ENCODE data around the gene PMCH. TPM values are rescaled to one million over a fixed set of nuclear protein-coding genes. Genes with fewer than 3 reads are reported as not detected.

Gene PMCH
- total RNA-seq, 1 donor from 2014 or later, result not detected

DNA sequence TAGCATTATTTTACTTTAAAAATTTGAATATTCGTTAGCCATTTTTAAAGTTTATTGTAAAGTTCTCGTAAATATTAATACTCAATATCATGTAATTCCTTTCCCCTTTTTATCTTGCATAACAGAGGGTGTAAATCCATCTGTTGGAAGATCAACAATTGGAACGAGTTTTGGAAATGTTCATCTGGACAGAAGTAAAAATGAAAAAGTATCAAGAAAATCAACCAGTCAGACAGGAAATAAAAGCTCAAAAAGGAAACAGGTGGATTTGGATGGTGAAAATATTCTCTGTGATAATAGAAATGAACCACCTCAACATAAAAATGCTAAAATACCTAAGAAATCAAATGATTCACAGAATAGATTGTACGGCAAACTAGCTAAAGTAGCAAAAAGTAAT, 1.8 kb downstream of the PMCH start:
- TF ChIP-seq CTCF (IDR thresholded peaks at IDR 0.05) (no peak), POLR2A (IDR thresholded peaks at IDR 0.05) (no peak), POLR2AphosphoS5 (IDR thresholded peaks at IDR 0.05; ENCODE audit: insufficient read depth in 1 of 2, low read depth in 1 of 2) (no peak)
- no peaks in the 10 kb centered on the region for H3K9me3 ChIP-seq

GRCh38 chr12:102182635-102183034, 15.0 kb downstream of the PMCH start:
- no peaks in the 10 kb centered on the region for H3K9me3 ChIP-seq
- H3K27ac ChIP-seq, result no peak overlapping the region
- no peak for TF ChIP-seq CTCF (IDR thresholded peaks at IDR 0.05)
- no peak for TF ChIP-seq POLR2AphosphoS5 (IDR thresholded peaks at IDR 0.05; ENCODE audit: insufficient read depth in 1 of 2, low read depth in 1 of 2)
- no peak for TF ChIP-seq POLR2A (IDR thresholded peaks at IDR 0.05)
- H3K4me1 ChIP-seq, result no peaks in the 10 kb centered on the region
- intact Hi-C loops (cut with DNase I), result no loop called here
- DNase-seq (ENCODE audit: extremely low spot score in 2 of 2), result no peak
- H3K36me3 ChIP-seq, result no peaks in the 10 kb centered on the region
- no peak overlapping the region for H3K4me3 ChIP-seq
- no peaks in the 10 kb centered on the region for H3K27me3 ChIP-seq

More for the DNA sequence above, 1.8 kb downstream of the PMCH start:
- intact Hi-C loops (cut with DNase I), result no loop called here
- Histone ChIP-seq H3K27me3 (no peaks in the 10 kb centered on the region), H3K27ac (no peak overlapping the region), H3K4me1 (no peaks in the 10 kb centered on the region), H3K4me3 (no peak overlapping the region), H3K36me3 (no peaks in the 10 kb centered on the region)
- DNase-seq (ENCODE audit: extremely low spot score in 2 of 2), result no peak

DNA sequence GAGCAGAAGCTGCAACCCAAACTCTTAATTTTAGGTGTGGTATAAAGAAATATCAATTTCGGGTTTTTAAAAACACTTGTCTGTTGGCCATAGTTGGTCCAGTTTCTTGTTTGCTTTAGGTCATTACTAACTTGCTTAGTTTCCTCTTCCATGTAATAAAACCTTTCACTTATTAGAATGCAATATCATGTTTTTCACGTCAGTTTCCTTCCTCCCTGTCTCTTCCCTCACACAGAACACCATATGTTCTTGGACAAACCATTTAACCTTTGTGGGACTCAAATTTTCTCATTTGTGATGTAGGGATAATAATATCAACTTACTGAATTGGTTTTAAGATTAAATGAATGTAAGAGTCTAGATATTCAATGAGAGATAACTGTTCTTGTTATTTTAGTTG, 22.9 kb downstream of the PMCH start:
- no peak for TF ChIP-seq POLR2A (IDR thresholded peaks at IDR 0.05)
- no peak for TF ChIP-seq POLR2AphosphoS5 (IDR thresholded peaks at IDR 0.05; ENCODE audit: insufficient read depth in 1 of 2, low read depth in 1 of 2)
- TF ChIP-seq CTCF (IDR thresholded peaks at IDR 0.05), result no peak
- Histone ChIP-seq H3K36me3 (no peaks in the 10 kb centered on the region), H3K4me1 (no peaks in the 10 kb centered on the region), H3K9me3 (no peaks in the 10 kb centered on the region), H3K27me3 (no peaks in the 10 kb centered on the region), H3K27ac (no peak overlapping the region), H3K4me3 (no peak overlapping the region)
- no peak for DNase-seq (ENCODE audit: extremely low spot score in 2 of 2)
- intact Hi-C loops (cut with DNase I), result no loop called here

DNA sequence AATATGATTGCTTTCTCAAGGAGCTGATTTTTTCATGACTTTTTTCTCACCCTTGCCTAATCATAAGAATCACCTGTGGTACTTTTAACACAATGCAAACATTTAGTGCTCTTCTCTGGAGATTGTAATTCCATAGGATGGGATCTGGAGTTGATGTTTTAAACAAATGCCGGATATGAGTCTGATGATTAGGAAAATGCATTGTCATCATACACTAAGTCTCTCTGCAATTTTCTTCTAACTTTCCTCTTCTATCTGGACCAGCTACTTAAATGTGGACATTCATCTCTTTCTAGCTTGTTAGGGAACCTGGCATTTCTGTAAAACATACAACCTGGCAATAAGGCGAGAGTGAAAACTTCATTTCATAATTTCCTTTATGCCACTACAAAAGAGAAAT, 23.5 kb downstream of the PMCH start:
- TF ChIP-seq POLR2AphosphoS5 (IDR thresholded peaks at IDR 0.05; ENCODE audit: insufficient read depth in 1 of 2, low read depth in 1 of 2), result no peak
- no peak for TF ChIP-seq POLR2A (IDR thresholded peaks at IDR 0.05)
- no peak for TF ChIP-seq CTCF (IDR thresholded peaks at IDR 0.05)
- no peaks in the 10 kb centered on the region for H3K27me3 ChIP-seq
- no peaks in the 10 kb centered on the region for H3K9me3 ChIP-seq
- no peak overlapping the region for H3K27ac ChIP-seq
- H3K36me3 ChIP-seq, result no peaks in the 10 kb centered on the region
- intact Hi-C loops (cut with DNase I), result no loop called here
- H3K4me3 ChIP-seq, result no peak overlapping the region
- no peak for DNase-seq (ENCODE audit: extremely low spot score in 2 of 2)
- no peaks in the 10 kb centered on the region for H3K4me1 ChIP-seq

- no peak overlapping the region for H3K4me3 ChIP-seq
- H3K36me3 ChIP-seq, result no peaks in the 10 kb centered on the region
- H3K27me3 ChIP-seq, result no peaks in the 10 kb centered on the region
- H3K4me1 ChIP-seq, result no peaks in the 10 kb centered on the region
- intact Hi-C loops (cut with DNase I), result no loop called here
- TF ChIP-seq POLR2AphosphoS5 (IDR thresholded peaks at IDR 0.05; ENCODE audit: insufficient read depth in 1 of 2, low read depth in 1 of 2) (no peak), CTCF (IDR thresholded peaks at IDR 0.05) (no peak), POLR2A (IDR thresholded peaks at IDR 0.05) (no peak)
- H3K27ac ChIP-seq, result no peak overlapping the region
- DNase-seq (ENCODE audit: extremely low spot score in 2 of 2), result no peak
- H3K9me3 ChIP-seq, result no peaks in the 10 kb centered on the region
Measured at GRCh38 chr12:102172436-102172835, 25.2 kb downstream of the PMCH start.
